ENCODE measurements around the gene CTSE. TPM values are rescaled to one million over a fixed set of nuclear protein-coding genes. Genes with fewer than 3 reads are reported as not detected.

CTSE gene
- total and polyA plus RNA-seq, 2 experiments from 2014 or later: not detected

DNA sequence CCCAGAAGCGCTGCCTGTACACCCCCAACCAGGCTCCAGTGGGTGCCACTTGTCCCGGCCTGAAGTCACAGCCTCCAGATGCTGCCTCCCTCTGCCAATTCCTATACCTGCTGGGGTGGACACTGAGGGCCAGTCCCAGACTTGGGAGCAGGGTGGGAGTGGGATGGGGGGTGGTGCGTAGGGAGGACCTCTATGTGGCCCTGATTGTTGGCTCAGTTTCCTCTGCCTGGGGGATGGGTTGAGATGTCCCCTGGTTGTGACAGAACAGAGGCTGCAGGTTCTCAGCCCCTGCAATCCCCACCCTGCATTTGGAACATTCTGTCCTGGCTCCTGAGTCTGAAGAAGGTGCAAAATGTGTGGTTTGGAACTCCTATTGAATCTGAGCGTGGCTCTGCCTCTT, 47.7 kb downstream of the CTSE start:
- Mint-ChIP-seq H3K36me3 (ENCODE audit: low read depth) (no peaks in the 10 kb centered on the region; the same call in 2 of the 3 replicates), H3K27ac (no peak overlapping the region), H3K4me3 (no peak overlapping the region), H3K9me3 (peaks cover 7% of the 10 kb centered on the region; the same call in 2 of the 3 replicates), H3K4me1 (peaks cover 2% of the 10 kb centered on the region; the same call in 2 of the 3 replicates), H3K27me3 (ENCODE audit: insufficient read depth, low read depth, poor library complexity) (peaks cover 7% of the 10 kb centered on the region)
- Histone ChIP-seq H3K9me2 (ENCODE audit: insufficient read depth) (no peaks in the 10 kb centered on the region), H3K4me2 (no peak overlapping the region), H4K20me1 (replicated peaks; ENCODE audit: insufficient read depth) (no peaks in the 10 kb centered on the region), H3K27me3 (ENCODE audit: insufficient read depth) (no peaks in the 10 kb centered on the region), H2AFZ (no peak overlapping the region), H3K79me2 (replicated peaks; ENCODE audit: insufficient read depth) (no peaks in the 10 kb centered on the region), H3K4me3 (no peak overlapping the region), H3K27ac (ENCODE audit: low read depth) (no peak overlapping the region), H3K36me3 (ENCODE audit: insufficient read depth) (no peaks in the 10 kb centered on the region), H3F3A (replicated peaks; ENCODE audit: low read depth) (peaks cover 10% of the 10 kb centered on the region; the same call in 1 of the 2 replicates), H3K4me1 (ENCODE audit: insufficient read depth) (no peaks in the 10 kb centered on the region)
- ATAC-seq: no peak
- TF ChIP-seq CREB1 (CRISPR knock-in tag; IDR thresholded peaks at IDR 0.05; ENCODE audit: low read depth) (no peak), POLR2AphosphoS5 (IDR thresholded peaks at IDR 0.05; ENCODE audit: low read depth) (no peak), EZH2phosphoT487 (IDR thresholded peaks at IDR 0.05; ENCODE audit: unreplicated experiment) (no peak), STAT1 (IDR thresholded peaks at IDR 0.05; ENCODE audit: unreplicated experiment) (no peak), JUNB (IDR thresholded peaks at IDR 0.05; ENCODE audit: unreplicated experiment) (no peak), NANOG (IDR thresholded peaks at IDR 0.05; ENCODE audit: borderline replicate concordance) (no peak), ZNF114 (CRISPR knock-in tag; IDR thresholded peaks at IDR 0.05) (no peak), ETS1 (IDR thresholded peaks at IDR 0.05) (no peak)
- TF ChIP-seq, protein P1, sequence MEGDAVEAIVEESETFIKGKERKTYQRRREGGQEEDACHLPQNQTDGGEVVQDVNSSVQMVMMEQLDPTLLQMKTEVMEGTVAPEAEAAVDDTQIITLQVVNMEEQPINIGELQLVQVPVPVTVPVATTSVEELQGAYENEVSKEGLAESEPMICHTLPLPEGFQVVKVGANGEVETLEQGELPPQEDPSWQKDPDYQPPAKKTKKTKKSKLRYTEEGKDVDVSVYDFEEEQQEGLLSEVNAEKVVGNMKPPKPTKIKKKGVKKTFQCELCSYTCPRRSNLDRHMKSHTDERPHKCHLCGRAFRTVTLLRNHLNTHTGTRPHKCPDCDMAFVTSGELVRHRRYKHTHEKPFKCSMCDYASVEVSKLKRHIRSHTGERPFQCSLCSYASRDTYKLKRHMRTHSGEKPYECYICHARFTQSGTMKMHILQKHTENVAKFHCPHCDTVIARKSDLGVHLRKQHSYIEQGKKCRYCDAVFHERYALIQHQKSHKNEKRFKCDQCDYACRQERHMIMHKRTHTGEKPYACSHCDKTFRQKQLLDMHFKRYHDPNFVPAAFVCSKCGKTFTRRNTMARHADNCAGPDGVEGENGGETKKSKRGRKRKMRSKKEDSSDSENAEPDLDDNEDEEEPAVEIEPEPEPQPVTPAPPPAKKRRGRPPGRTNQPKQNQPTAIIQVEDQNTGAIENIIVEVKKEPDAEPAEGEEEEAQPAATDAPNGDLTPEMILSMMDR (conservative IDR thresholded peaks at IDR 0.05; ENCODE audit: low read depth in 2 of 2): no peak
- TF ChIP-seq, protein P2, sequence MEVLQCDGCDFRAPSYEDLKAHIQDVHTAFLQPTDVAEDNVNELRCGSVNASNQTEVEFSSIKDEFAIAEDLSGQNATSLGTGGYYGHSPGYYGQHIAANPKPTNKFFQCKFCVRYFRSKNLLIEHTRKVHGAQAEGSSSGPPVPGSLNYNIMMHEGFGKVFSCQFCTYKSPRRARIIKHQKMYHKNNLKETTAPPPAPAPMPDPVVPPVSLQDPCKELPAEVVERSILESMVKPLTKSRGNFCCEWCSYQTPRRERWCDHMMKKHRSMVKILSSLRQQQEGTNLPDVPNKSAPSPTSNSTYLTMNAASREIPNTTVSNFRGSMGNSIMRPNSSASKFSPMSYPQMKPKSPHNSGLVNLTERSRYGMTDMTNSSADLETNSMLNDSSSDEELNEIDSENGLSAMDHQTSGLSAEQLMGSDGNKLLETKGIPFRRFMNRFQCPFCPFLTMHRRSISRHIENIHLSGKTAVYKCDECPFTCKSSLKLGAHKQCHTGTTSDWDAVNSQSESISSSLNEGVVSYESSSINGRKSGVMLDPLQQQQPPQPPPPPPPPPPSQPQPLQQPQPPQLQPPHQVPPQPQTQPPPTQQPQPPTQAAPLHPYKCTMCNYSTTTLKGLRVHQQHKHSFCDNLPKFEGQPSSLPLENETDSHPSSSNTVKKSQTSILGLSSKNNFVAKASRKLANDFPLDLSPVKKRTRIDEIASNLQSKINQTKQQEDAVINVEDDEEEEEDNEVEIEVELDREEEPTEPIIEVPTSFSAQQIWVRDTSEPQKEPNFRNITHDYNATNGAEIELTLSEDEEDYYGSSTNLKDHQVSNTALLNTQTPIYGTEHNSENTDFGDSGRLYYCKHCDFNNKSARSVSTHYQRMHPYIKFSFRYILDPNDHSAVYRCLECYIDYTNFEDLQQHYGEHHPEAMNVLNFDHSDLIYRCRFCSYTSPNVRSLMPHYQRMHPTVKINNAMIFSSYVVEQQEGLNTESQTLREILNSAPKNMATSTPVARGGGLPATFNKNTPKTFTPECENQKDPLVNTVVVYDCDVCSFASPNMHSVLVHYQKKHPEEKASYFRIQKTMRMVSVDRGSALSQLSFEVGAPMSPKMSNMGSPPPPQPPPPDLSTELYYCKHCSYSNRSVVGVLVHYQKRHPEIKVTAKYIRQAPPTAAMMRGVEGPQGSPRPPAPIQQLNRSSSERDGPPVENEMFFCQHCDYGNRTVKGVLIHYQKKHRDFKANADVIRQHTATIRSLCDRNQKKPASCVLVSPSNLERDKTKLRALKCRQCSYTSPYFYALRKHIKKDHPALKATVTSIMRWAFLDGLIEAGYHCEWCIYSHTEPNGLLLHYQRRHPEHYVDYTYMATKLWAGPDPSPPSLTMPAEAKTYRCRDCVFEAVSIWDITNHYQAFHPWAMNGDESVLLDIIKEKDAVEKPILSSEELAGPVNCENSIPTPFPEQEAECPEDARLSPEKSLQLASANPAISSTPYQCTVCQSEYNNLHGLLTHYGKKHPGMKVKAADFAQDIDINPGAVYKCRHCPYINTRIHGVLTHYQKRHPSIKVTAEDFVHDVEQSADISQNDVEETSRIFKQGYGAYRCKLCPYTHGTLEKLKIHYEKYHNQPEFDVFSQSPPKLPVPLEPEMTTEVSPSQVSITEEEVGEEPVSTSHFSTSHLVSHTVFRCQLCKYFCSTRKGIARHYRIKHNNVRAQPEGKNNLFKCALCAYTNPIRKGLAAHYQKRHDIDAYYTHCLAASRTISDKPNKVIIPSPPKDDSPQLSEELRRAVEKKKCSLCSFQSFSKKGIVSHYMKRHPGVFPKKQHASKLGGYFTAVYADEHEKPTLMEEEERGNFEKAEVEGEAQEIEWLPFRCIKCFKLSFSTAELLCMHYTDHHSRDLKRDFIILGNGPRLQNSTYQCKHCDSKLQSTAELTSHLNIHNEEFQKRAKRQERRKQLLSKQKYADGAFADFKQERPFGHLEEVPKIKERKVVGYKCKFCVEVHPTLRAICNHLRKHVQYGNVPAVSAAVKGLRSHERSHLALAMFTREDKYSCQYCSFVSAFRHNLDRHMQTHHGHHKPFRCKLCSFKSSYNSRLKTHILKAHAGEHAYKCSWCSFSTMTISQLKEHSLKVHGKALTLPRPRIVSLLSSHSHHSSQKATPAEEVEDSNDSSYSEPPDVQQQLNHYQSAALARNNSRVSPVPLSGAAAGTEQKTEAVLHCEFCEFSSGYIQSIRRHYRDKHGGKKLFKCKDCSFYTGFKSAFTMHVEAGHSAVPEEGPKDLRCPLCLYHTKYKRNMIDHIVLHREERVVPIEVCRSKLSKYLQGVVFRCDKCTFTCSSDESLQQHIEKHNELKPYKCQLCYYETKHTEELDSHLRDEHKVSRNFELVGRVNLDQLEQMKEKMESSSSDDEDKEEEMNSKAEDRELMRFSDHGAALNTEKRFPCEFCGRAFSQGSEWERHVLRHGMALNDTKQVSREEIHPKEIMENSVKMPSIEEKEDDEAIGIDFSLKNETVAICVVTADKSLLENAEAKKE (CRISPR knock-in tag; IDR thresholded peaks at IDR 0.05): no peak
- TF ChIP-seq, protein P3, sequence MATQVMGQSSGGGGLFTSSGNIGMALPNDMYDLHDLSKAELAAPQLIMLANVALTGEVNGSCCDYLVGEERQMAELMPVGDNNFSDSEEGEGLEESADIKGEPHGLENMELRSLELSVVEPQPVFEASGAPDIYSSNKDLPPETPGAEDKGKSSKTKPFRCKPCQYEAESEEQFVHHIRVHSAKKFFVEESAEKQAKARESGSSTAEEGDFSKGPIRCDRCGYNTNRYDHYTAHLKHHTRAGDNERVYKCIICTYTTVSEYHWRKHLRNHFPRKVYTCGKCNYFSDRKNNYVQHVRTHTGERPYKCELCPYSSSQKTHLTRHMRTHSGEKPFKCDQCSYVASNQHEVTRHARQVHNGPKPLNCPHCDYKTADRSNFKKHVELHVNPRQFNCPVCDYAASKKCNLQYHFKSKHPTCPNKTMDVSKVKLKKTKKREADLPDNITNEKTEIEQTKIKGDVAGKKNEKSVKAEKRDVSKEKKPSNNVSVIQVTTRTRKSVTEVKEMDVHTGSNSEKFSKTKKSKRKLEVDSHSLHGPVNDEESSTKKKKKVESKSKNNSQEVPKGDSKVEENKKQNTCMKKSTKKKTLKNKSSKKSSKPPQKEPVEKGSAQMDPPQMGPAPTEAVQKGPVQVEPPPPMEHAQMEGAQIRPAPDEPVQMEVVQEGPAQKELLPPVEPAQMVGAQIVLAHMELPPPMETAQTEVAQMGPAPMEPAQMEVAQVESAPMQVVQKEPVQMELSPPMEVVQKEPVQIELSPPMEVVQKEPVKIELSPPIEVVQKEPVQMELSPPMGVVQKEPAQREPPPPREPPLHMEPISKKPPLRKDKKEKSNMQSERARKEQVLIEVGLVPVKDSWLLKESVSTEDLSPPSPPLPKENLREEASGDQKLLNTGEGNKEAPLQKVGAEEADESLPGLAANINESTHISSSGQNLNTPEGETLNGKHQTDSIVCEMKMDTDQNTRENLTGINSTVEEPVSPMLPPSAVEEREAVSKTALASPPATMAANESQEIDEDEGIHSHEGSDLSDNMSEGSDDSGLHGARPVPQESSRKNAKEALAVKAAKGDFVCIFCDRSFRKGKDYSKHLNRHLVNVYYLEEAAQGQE (IDR thresholded peaks at IDR 0.05; ENCODE audit: unreplicated experiment): no peak
- no peak for DNase-seq (ENCODE audit: low spot score)
